ENCODE measurements around the gene CLIP1.

- TF ChIP-seq CTCF (IDR thresholded peaks at IDR 0.05) (no peak), POLR2A (IDR thresholded peaks at IDR 0.05) (no peak), EP300 (IDR thresholded peaks at IDR 0.05) (no peak), POLR2AphosphoS5 (IDR thresholded peaks at IDR 0.05) (no peak)
Measured at GRCh38 chr12:122232691-122233090, 189.8 kb downstream of the CLIP1 start.
